ENCODE measurements around the gene PPP1R1B.
"Not testable (repeated sequence)": the region's sequence is repeated elsewhere in the genome, so short reads cannot be mapped to it uniquely, and the experiment has no call there.

PPP1R1B gene

GRCh38 chr17:39626171-39627046, at the start of gene PPP1R1B:
Gene PPP1R1B (plus strand): TSS chr17:39626952. CDS start chr17:39627393, 441 bp downstream.
- DNase-seq (ENCODE audit: low spot score) = no peak
- no peak for TF ChIP-seq CTCF (IDR thresholded peaks at IDR 0.05; ENCODE audit: extremely low read depth, missing control alignments)

- no peak for DNase-seq (ENCODE audit: low spot score)
- no peak for TF ChIP-seq CTCF (IDR thresholded peaks at IDR 0.05; ENCODE audit: extremely low read depth, missing control alignments)
Measured at GRCh38 chr17:39578272-39578671, 48.5 kb upstream of the PPP1R1B start.

- DNase-seq (ENCODE audit: low spot score) = no peak
- TF ChIP-seq CTCF (IDR thresholded peaks at IDR 0.05; ENCODE audit: extremely low read depth, missing control alignments) = no peak
Measured at GRCh38 chr17:39579318-39580081, 47.3 kb upstream of the PPP1R1B start.

GRCh38 chr17:39580082-39580468, 46.7 kb upstream of the PPP1R1B start:
- TF ChIP-seq CTCF (IDR thresholded peaks at IDR 0.05; ENCODE audit: extremely low read depth, missing control alignments) = no peak
- DNase-seq (ENCODE audit: low spot score) = no peak

GRCh38 chr17:39581071-39581758, 45.5 kb upstream of the PPP1R1B start:
- DNase-seq (ENCODE audit: low spot score) = no peak
- no peak for TF ChIP-seq CTCF (IDR thresholded peaks at IDR 0.05; ENCODE audit: extremely low read depth, missing control alignments)

- no peak for DNase-seq (ENCODE audit: low spot score)
- no peak for TF ChIP-seq CTCF (IDR thresholded peaks at IDR 0.05; ENCODE audit: extremely low read depth, missing control alignments)
Measured at GRCh38 chr17:39581759-39582085, 45.0 kb upstream of the PPP1R1B start.

GRCh38 chr17:39582658-39583057, 44.1 kb upstream of the PPP1R1B start:
- no peak for DNase-seq (ENCODE audit: low spot score)
- TF ChIP-seq CTCF (IDR thresholded peaks at IDR 0.05; ENCODE audit: extremely low read depth, missing control alignments) = no peak

GRCh38 chr17:39590180-39590579, 36.6 kb upstream of the PPP1R1B start:
- not testable (repeated sequence) for DNase-seq (ENCODE audit: low spot score)

All from GM20000 (cell line).